Esophagus muscularis mucosa (tissue), 4 donors: ENCODE measurements around the gene GSTT4.

Experiments used
- EP300 ChIP-seq: sonication (generic); formaldehyde crosslinking; IDR thresholded peaks from one replicate; pipeline ENCODE4 v1.6.1; 2017; ENCODE audit warnings: antibody characterized with exemption
- POLR2A ChIP-seq: fragments of 450-650 bp; IDR thresholded peaks from one replicate; pipeline ENCODE4 v1.6.1; 2017; ENCODE audit warnings: antibody characterized with exemption, moderate library complexity, mild to moderate bottlenecking, low read depth
- POLR2AphosphoS5 ChIP-seq, 2 donors: sonication (generic); formaldehyde crosslinking; IDR thresholded peaks; one replicate each; pipeline ENCODE4 v1.6.1; 2017; ENCODE audit warnings: antibody characterized with exemption in 2 of 2
- TF ChIP-seq, protein P1 (sequence below), 3 experiments: fragments of 200-600 bp in 2 of 3; fragments of 450-650 bp in 1 of 3; sonication (generic) in 2 of 3; IDR thresholded peaks; one replicate each; pipeline ENCODE4 v1.5.1; 2017 to 2019; ENCODE audit warnings: antibody characterized with exemption in 3 of 3, mild to moderate bottlenecking in 2 of 3, moderate library complexity in 1 of 3

DNA sequence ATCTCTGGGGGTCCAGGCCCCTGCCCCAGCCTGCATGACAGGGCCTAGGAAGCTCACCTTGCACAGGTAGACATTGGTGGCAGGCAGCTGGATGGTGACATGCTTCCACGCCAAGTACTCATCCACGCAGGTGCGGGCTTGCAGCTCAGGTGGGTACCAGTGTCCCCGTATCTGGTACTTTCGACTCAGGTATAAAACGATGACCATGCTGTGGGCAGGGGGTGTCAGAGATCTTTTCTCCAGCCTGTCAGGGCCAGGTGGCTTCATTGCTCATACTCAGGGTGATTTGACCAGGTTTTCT is 1.6 kb upstream of the GSTT4 start:
- TF ChIP-seq EP300 (no peak), POLR2A (no peak), POLR2AphosphoS5 (IDR thresholded peaks at IDR 0.05) (no peak)
- TF ChIP-seq, protein P1, sequence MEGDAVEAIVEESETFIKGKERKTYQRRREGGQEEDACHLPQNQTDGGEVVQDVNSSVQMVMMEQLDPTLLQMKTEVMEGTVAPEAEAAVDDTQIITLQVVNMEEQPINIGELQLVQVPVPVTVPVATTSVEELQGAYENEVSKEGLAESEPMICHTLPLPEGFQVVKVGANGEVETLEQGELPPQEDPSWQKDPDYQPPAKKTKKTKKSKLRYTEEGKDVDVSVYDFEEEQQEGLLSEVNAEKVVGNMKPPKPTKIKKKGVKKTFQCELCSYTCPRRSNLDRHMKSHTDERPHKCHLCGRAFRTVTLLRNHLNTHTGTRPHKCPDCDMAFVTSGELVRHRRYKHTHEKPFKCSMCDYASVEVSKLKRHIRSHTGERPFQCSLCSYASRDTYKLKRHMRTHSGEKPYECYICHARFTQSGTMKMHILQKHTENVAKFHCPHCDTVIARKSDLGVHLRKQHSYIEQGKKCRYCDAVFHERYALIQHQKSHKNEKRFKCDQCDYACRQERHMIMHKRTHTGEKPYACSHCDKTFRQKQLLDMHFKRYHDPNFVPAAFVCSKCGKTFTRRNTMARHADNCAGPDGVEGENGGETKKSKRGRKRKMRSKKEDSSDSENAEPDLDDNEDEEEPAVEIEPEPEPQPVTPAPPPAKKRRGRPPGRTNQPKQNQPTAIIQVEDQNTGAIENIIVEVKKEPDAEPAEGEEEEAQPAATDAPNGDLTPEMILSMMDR (IDR thresholded peaks at IDR 0.05): no peak
